ENCODE measurements around the gene BTBD9. TPM values are rescaled to one million over a fixed set of nuclear protein-coding genes. Genes with fewer than 3 reads are reported as not detected.

The BTBD9 gene
- total RNA-seq, 1 experiment from 2014 or later: 12.5 TPM

DNA sequence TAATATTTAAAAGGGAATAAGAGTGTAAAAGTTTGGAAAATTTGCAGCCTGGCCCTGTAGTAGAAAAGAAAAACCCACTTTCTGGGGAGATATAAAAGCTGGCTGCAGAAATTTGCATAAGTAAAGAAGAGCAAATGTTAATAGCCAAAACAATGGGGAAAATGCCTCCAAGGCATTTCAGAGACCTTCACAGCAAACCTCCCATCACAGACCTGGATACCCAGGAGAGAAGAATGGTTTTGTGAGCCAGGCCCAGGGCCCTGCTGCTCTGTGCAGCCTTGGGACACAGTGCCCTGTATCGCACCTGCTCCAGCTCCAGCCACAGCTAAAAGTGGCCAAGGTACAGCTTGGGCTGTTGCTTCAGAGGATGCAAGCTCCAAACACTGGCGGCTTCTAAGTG lies 113.8 kb downstream of the BTBD9 start:
- no peaks in the 10 kb centered on the region for H3K36me3 Mint-ChIP-seq (ENCODE audit: insufficient read depth, unreplicated experiment)
- no peak overlapping the region for H3K4me3 Mint-ChIP-seq (ENCODE audit: unreplicated experiment)
- peaks cover 5% of the 10 kb centered on the region for H3K9me3 Mint-ChIP-seq (ENCODE audit: unreplicated experiment)
- BruUV-seq (replicated peaks): no TSS peak
- CTCF ChIA-PET: no interaction called here
- no peak for DNase-seq (ENCODE audit: unreplicated experiment)
- H3K27me3 Mint-ChIP-seq (ENCODE audit: insufficient read depth, unreplicated experiment): no peaks in the 10 kb centered on the region
- H3K27ac Mint-ChIP-seq (ENCODE audit: low read depth, unreplicated experiment): no peak overlapping the region
- POLR2A ChIA-PET: no interaction called here
- H3K4me1 Mint-ChIP-seq (ENCODE audit: insufficient read depth, unreplicated experiment): no peaks in the 10 kb centered on the region
- TF ChIP-seq, protein P1, sequence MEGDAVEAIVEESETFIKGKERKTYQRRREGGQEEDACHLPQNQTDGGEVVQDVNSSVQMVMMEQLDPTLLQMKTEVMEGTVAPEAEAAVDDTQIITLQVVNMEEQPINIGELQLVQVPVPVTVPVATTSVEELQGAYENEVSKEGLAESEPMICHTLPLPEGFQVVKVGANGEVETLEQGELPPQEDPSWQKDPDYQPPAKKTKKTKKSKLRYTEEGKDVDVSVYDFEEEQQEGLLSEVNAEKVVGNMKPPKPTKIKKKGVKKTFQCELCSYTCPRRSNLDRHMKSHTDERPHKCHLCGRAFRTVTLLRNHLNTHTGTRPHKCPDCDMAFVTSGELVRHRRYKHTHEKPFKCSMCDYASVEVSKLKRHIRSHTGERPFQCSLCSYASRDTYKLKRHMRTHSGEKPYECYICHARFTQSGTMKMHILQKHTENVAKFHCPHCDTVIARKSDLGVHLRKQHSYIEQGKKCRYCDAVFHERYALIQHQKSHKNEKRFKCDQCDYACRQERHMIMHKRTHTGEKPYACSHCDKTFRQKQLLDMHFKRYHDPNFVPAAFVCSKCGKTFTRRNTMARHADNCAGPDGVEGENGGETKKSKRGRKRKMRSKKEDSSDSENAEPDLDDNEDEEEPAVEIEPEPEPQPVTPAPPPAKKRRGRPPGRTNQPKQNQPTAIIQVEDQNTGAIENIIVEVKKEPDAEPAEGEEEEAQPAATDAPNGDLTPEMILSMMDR (IDR thresholded peaks at IDR 0.05; ENCODE audit: unreplicated experiment): no peak
- intact Hi-C loops (cut with micrococcal nuclease): no loop called here

GRCh38 chr6:38524436-38525145 lies 115.1 kb downstream of the BTBD9 start:
- Mint-ChIP-seq H3K36me3 (ENCODE audit: insufficient read depth, unreplicated experiment) (no peaks in the 10 kb centered on the region), H3K27me3 (ENCODE audit: insufficient read depth, unreplicated experiment) (no peaks in the 10 kb centered on the region), H3K27ac (ENCODE audit: low read depth, unreplicated experiment) (no peak overlapping the region), H3K4me1 (ENCODE audit: insufficient read depth, unreplicated experiment) (no peaks in the 10 kb centered on the region), H3K9me3 (ENCODE audit: unreplicated experiment) (no peaks in the 10 kb centered on the region), H3K4me3 (ENCODE audit: unreplicated experiment) (no peak overlapping the region)
- TF ChIP-seq, protein P1 (IDR thresholded peaks at IDR 0.05; ENCODE audit: unreplicated experiment): no peak
- no peak for DNase-seq (ENCODE audit: unreplicated experiment)
- no TSS peak for BruUV-seq (replicated peaks)
- intact Hi-C loops (cut with micrococcal nuclease): no loop called here
- ChIA-PET POLR2A (no interaction called here), CTCF (interaction anchor here (0.6 to 1.4 kb wide), 4 partner anchors 11 to 145 kb away, joined by 3 to 4 read pairs (median 4); no protein-coding TSS in a partner anchor)

DNA sequence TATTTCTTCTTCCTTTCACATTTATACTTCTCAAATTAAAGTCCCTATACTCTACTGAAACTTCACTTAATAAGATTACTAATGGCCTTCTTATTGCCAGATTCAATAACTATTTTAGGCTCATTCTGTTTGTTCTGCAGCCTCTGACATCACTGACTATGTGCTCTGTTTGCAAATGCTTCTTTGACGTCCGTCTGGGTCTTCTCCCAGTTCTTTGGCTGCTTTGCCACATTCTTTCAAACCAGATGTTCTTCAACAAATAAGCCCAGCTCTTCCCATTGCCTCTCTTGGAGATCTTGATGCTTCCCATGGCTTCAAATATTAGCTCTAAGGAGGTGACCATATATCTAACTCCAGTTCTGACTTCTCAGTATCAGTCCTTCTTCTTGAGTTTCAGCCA lies 117.4 kb downstream of the BTBD9 start:
- Mint-ChIP-seq H3K4me3 (ENCODE audit: unreplicated experiment) (no peak overlapping the region), H3K9me3 (ENCODE audit: unreplicated experiment) (no peaks in the 10 kb centered on the region), H3K27ac (ENCODE audit: low read depth, unreplicated experiment) (no peak overlapping the region), H3K36me3 (ENCODE audit: insufficient read depth, unreplicated experiment) (no peaks in the 10 kb centered on the region), H3K27me3 (ENCODE audit: insufficient read depth, unreplicated experiment) (no peaks in the 10 kb centered on the region), H3K4me1 (ENCODE audit: insufficient read depth, unreplicated experiment) (no peaks in the 10 kb centered on the region)
- POLR2A ChIA-PET: no interaction called here
- CTCF ChIA-PET: interaction anchor here (0.7 to 0.9 kb wide), 3 partner anchors 11 to 49 kb away, joined by 3 read pairs; no protein-coding TSS in a partner anchor
- no TSS peak for BruUV-seq (replicated peaks)
- no peak for DNase-seq (ENCODE audit: unreplicated experiment)
- intact Hi-C loops (cut with micrococcal nuclease): no loop called here
- TF ChIP-seq, protein P1 (IDR thresholded peaks at IDR 0.05; ENCODE audit: unreplicated experiment): no peak

- POLR2A ChIA-PET: interaction anchor here (0.7 kb wide), 1 partner anchor 48 kb away, joined by 3 read pairs; no protein-coding TSS in a partner anchor
- CTCF ChIA-PET: no interaction called here
- no TSS peak for BruUV-seq (replicated peaks)
These were observed 121.0 kb downstream of the BTBD9 start for GRCh38 chr6:38518511-38519304.

More at GRCh38 chr6:38518511-38519304, 121.0 kb downstream of the BTBD9 start:
- no peaks in the 10 kb centered on the region for H3K36me3 Mint-ChIP-seq (ENCODE audit: insufficient read depth, unreplicated experiment)
- no peaks in the 10 kb centered on the region for H3K9me3 Mint-ChIP-seq (ENCODE audit: unreplicated experiment)
- no peaks in the 10 kb centered on the region for H3K4me1 Mint-ChIP-seq (ENCODE audit: insufficient read depth, unreplicated experiment)
- H3K27me3 Mint-ChIP-seq (ENCODE audit: insufficient read depth, unreplicated experiment): no peaks in the 10 kb centered on the region
- no peak overlapping the region for H3K4me3 Mint-ChIP-seq (ENCODE audit: unreplicated experiment)
- no peak overlapping the region for H3K27ac Mint-ChIP-seq (ENCODE audit: low read depth, unreplicated experiment)
- no peak for DNase-seq (ENCODE audit: unreplicated experiment)
- TF ChIP-seq, protein P1 (IDR thresholded peaks at IDR 0.05; ENCODE audit: unreplicated experiment): no peak
- intact Hi-C loops (cut with micrococcal nuclease): no loop called here
